DMS114 treated with DMSO at 0.1 percent for 48 hours (cell line): ENCODE measurements around the gene GRM8.

Source experiments
- DNase-seq: peaks from one replicate; lab custom pipeline; 2025; ENCODE audit not compliant: unreplicated experiment; lab: John Stamatoyannopoulos, UW

The GRM8 gene

GRCh38 chr7:126569402-126569801 is 683.3 kb downstream of the GRM8 start:
- no peak for DNase-seq

GRCh38 chr7:126557271-126557670 is 695.5 kb downstream of the GRM8 start:
- DNase-seq, result no peak

DNA sequence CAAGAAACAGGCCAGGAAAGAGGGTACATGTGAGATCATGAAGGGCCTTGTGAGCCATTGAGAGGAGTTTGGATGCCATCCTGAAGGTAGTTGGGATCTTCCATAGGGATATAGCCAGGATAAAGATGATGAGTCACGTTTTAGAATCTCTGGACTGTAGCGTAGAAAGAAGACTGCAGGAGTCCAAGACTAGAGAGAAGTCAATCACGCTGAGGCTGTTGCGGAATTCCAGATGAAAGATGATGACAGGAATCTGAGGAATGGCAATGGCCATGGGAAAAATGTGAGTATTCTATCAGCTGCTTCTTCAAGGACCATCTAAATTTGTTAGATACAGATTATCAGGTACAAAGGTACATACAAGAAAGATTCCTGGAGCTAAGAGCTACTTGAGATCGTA is 711.3 kb downstream of the GRM8 start:
- DNase-seq, result no peak

DNA sequence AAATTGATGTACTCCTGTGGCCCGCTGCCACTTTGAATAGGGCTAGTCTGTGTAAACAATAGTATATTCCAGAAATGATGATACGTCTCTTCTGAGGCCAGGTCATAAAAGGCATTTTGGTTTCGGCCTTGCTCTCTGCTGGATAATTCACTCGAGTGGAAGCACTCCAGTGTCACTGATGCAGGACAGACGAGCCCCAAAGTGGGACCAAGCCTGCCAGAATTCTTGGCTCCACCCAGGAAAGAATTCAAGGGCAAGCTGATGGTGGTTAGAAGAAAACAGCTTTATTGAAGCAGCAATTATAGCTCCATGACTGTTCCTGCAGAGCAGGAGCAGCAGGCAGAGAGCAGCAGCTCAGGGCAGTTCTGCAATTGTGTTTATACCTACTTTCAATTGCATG is 717.6 kb downstream of the GRM8 start:
- no peak for DNase-seq

- DNase-seq, result no peak
Observed at GRCh38 chr7:126533715-126534114, 719.0 kb downstream of the GRM8 start.

DNA sequence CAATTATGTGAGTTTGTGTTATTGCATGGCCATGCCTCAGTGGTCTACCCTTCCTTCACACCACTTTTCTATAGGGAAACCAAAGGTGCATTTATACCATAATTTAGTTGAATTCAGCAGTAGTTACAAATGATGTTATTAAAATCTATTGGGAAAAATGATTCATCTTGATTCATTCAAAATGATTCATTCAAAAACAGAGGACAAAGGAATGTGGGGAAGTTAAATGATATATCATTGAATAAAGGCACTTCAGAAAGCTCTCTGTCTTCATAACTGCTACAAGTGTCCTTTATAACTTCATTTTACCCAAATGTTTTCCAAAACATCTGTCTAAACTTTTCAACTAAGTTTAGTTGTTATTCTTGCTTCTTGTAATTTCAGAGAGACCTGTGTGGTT is 722.9 kb downstream of the GRM8 start:
- no peak for DNase-seq

DNA sequence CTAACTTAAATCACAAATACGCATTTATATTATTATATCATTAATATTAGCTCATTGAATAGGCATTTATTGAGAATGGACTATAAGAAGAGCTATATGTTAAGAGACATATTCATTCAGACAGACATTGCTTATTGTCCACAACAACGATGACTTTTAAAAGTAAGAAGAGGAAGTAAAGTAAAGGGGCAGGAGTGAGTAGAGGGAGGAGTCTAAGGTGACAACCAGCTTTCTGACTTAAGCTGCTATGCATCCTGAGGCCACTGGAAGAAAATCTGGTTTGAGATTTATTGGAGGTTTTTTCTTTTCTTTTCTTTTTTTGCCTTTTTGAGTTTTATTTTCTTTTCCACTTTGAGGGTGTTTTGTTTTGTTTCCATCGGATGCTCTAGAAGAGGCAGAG is 723.5 kb downstream of the GRM8 start:
- no peak for DNase-seq

DNA sequence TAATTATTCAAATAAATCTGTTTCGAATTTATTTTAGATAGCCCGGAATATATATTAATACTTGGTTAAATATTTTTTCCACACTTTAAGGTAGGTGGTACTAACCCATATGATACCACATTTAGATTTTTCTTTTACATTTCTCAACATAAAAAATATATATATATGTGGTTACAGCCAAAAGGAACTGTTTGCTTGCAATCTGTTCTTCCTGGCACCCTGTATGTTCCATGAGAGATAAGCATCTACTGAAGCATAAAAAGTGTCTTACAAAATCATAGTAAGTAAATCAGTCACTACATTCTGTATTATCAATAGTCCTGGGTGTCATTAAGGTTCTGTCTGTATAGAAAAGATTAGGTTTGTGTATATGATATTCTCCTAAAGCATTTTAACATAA is 726.8 kb downstream of the GRM8 start:
- DNase-seq, result no peak

DNA sequence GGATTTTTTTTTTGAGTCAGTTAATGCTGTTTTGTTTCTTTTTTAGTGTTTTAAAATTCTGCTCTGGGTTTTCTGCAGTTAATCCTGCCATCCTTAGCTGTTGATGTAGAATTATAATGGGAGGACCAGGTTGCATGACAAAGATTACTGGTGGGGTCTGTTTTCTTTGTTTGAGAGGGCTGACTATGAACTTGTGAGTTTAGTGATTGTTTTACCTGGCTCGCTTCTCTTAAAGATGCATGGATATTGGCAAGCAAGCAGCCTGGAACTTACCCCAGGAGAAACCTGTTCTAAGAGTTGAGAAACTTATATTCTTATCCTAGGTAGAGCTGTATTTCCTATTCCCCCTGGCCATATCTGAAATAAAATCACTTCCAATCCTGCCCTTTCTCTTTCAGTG is 727.8 kb downstream of the GRM8 start:
- DNase-seq, result no peak

- no peak for DNase-seq
Observed at GRCh38 chr7:126511046-126511445, 741.7 kb downstream of the GRM8 start.

DNA sequence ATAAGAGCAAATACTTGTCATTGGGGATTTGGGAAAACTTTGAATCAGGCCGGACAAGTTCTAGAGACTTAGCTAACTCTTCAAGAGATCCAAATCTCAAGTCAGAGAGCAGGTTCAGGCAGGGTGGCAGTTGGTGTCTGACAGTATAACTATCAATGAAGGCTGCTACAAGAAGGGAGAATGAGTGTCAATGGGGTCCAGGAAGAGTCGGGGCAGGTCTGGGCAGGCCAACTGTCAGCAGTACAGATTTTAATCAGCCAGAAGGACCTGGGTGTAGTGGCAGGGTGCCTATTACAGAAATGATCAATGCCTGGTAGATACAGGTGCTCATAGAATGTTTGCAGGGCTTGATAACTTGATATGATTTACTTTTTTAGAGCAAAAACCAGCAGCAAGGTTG is 751.1 kb downstream of the GRM8 start:
- no peak for DNase-seq

- DNase-seq, result no peak
Observed at GRCh38 chr7:126499481-126499880, 753.3 kb downstream of the GRM8 start.

- DNase-seq, result no peak
Observed at GRCh38 chr7:126495733-126496132, 757.0 kb downstream of the GRM8 start.

DNA sequence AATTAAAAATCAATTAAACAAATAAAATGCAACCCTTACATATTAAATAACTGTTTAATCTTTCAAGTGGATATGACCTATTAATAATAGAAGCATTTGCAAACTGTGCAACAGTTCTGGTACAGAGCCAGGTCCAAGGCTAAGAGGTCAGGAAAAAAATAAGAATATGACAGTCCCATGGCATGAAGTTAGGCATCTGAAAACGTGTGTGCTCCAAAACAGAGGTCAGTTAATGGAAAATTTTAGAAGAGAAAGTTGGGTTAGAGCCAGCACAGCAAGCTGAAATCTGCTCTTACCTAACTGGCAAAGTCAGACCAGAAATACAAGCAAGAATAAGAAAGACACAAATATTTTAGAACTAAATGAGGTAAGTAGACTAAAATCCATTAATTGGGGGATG is 757.7 kb downstream of the GRM8 start:
- DNase-seq, result no peak

DNA sequence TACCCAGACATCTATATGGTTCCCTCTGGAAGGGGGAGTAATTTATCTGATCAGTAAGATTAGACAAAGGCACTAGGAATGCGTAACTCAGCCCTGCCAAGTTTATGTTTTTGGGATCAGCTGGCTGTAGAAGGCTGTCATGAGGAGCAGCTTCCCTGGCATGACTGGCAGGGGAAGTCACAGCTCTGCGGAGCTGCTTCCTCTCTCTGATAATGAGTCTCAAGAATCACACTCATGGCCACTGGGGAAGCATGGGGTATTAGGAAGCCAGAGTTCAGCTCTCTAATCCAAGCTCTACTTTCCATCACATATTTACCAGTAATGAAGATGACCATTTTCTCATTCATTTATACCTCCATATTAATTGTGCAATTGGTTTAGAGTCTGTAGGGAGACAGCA is 758.9 kb downstream of the GRM8 start:
- no peak for DNase-seq

DNA sequence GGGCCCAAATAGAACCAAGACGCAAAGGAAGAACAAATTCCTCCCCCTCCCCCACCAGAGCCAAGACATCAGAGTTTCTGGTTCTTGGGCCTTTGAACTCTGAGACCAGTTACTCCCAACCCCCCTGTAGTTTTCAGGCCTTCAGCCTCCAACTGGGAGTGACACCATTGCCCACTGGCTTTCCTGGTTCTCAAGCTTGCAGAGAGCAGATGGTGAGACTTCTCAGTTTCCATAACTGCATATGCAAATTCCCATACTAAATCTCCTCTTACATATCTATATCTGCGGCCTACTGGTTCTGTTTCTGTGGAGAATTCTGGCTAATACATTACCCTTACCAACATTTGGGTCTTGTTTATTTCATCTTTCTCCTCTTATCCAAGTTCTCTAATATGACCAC is 762.9 kb downstream of the GRM8 start:
- no peak for DNase-seq

GRCh38 chr7:126487728-126488442 is 764.9 kb downstream of the GRM8 start:
- no peak for DNase-seq

GRCh38 chr7:126486806-126487205 is 765.9 kb downstream of the GRM8 start:
- DNase-seq, result no peak

GRCh38 chr7:126485791-126486190 is 767.0 kb downstream of the GRM8 start:
- no peak for DNase-seq

- DNase-seq, result no peak
Observed at GRCh38 chr7:126483972-126484371, 768.8 kb downstream of the GRM8 start.

DNA sequence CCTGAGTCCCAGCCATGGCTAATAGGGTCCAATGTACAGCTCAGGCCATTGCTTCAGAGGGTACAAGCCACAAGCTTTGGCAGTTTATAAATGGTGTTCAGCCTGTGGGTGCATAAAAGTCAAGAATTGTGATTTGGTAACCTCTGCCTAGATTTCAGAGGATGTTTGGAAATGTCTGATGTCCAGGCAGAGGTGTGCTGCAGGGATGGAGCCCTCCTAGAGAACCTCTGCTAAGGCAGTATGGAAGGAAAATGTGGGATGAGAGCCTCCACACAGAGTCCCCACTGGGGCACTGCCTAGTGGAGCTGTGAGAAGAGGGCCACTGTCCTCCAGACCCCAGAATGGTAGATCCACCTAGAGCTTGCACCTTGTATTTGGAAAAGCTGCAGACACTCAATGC is 779.9 kb downstream of the GRM8 start:
- no peak for DNase-seq

- no peak for DNase-seq
Observed at GRCh38 chr7:126462405-126462804, 790.3 kb downstream of the GRM8 start.

DNA sequence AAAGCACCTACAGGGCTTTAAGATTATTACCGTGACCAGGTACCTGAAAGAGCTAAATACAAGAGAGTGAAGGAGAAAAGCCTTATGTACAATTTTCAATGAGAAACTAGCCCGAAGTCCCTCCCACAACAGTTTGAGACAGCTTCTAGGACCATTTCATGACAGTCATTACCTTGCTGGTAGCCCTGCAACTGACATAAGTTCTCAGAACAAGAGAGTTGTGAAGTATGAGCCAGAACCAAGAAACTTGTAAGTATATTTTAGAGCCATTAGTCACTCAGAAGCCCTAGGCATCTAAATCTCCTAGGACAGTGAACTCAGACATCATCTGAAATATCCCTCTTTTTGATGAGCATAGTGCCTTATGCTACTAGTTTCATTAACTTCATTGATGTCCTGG is 792.1 kb downstream of the GRM8 start:
- DNase-seq, result no peak

GRCh38 chr7:126453104-126453503 is 799.6 kb downstream of the GRM8 start:
- DNase-seq, result no peak
